ENCODE data around the gene POLR2C. TPM values are rescaled to one million over a fixed set of nuclear protein-coding genes. Genes with fewer than 3 reads are reported as not detected.

The POLR2C gene
- total RNA-seq, 1 experiment from 2014 or later = 85.6 TPM

DNA sequence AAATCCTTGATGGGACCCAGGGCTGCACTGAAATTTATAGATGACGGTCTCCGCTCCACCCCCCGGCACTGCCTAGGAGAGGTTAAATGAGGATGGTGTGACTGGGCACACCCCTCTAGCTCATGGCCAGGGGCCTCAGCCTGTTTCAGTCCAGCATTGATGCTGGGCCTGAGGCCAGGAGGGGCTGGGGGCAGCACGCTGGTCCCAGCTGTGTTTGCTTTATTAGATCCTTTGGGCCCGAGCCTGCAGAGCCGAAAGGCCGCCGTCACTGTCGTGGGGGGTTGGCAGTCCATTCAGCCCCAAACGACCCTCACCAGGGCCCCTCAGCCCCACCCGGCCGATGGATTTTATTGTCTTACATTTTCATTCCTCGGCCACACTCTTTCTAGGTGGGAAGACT, 34.6 kb downstream of the POLR2C start:
- no peak overlapping the region for H3K4ac ChIP-seq (ENCODE audit: low read depth, low read length)
- no peak overlapping the region for H2AFZ ChIP-seq (ENCODE audit: low read length)
- H3K4me1 ChIP-seq (ENCODE audit: insufficient read depth, low read length) = no peaks in the 10 kb centered on the region; the same call in 1 of the 2 replicates
- no peak overlapping the region for H3K9ac ChIP-seq (ENCODE audit: extremely low read depth, insufficient read length, low read length)
- H2BK5ac ChIP-seq (ENCODE audit: insufficient read length, low read length) = no peak overlapping the region
- H4K20me1 ChIP-seq (ENCODE audit: control insufficient read depth, insufficient read depth, insufficient read length) = no peaks in the 10 kb centered on the region
- no peak overlapping the region for H3K18ac ChIP-seq (ENCODE audit: insufficient read length, low read depth, low read length)
- H3K23ac ChIP-seq (ENCODE audit: insufficient read length, low read depth, low read length) = no peak overlapping the region
- no peaks in the 10 kb centered on the region for H3K27me3 ChIP-seq (ENCODE audit: insufficient read depth, low read length)
- no peaks in the 10 kb centered on the region for H3K9me3 Mint-ChIP-seq
- H4K8ac ChIP-seq (replicated peaks; ENCODE audit: insufficient read length, low read depth, low read length) = no peak overlapping the region
- H3K27ac Mint-ChIP-seq = no peak overlapping the region
- H3K27ac ChIP-seq (ENCODE audit: insufficient read length, low read depth, low read length) = no peak overlapping the region
- no peak overlapping the region for H3K4me2 ChIP-seq (ENCODE audit: insufficient read depth, insufficient read length, low read length)
- TF ChIP-seq, protein P1, sequence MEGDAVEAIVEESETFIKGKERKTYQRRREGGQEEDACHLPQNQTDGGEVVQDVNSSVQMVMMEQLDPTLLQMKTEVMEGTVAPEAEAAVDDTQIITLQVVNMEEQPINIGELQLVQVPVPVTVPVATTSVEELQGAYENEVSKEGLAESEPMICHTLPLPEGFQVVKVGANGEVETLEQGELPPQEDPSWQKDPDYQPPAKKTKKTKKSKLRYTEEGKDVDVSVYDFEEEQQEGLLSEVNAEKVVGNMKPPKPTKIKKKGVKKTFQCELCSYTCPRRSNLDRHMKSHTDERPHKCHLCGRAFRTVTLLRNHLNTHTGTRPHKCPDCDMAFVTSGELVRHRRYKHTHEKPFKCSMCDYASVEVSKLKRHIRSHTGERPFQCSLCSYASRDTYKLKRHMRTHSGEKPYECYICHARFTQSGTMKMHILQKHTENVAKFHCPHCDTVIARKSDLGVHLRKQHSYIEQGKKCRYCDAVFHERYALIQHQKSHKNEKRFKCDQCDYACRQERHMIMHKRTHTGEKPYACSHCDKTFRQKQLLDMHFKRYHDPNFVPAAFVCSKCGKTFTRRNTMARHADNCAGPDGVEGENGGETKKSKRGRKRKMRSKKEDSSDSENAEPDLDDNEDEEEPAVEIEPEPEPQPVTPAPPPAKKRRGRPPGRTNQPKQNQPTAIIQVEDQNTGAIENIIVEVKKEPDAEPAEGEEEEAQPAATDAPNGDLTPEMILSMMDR (conservative IDR thresholded peaks at IDR 0.05) = no peak
- no peak for DNase-seq
- WGBS (ENCODE audit: extremely low coverage, insufficient read length, low lambda C conversion rate) = no CpG with 5 or more reads among the region's 13 CpGs
- H2BK120ac ChIP-seq (ENCODE audit: low read depth, low read length, poor library complexity, severe bottlenecking) = no peak overlapping the region
- H2BK20ac ChIP-seq (ENCODE audit: low read depth, low read length, poor library complexity, severe bottlenecking) = no peak overlapping the region
- no peak overlapping the region for H4K5ac ChIP-seq (ENCODE audit: insufficient read length, low read depth, low read length)
- H3K4me3 Mint-ChIP-seq = no peak overlapping the region
- no peak overlapping the region for H4K91ac ChIP-seq (ENCODE audit: insufficient read length, low read depth, low read length)
- no peak overlapping the region for H2BK12ac ChIP-seq (ENCODE audit: insufficient read length, low read depth, low read length)
- H2BK15ac ChIP-seq (ENCODE audit: low read depth, low read length) = no peak overlapping the region
- no peaks in the 10 kb centered on the region for H3K4me1 Mint-ChIP-seq
- H3K23me2 ChIP-seq (ENCODE audit: insufficient read length, low read depth, low read length, poor library complexity, severe bottlenecking) = no peaks in the 10 kb centered on the region
- H3K9me3 ChIP-seq (ENCODE audit: control insufficient read depth, low read depth, low read length) = no peaks in the 10 kb centered on the region
- H3K79me2 ChIP-seq (ENCODE audit: insufficient read depth, low read length) = no peaks in the 10 kb centered on the region
- peaks cover 12% of the 10 kb centered on the region for H3K27me3 Mint-ChIP-seq (ENCODE audit: low read depth)
- H3K56ac ChIP-seq (ENCODE audit: insufficient read length, low read depth, low read length) = no peak overlapping the region
- H3K79me1 ChIP-seq (ENCODE audit: insufficient read depth, low read depth, low read length, poor library complexity, severe bottlenecking) = no peaks in the 10 kb centered on the region
- H3K14ac ChIP-seq (ENCODE audit: insufficient read depth, low read length) = no peak overlapping the region
- no peak overlapping the region for H3T11ph ChIP-seq (ENCODE audit: low read length)
- H2AK5ac ChIP-seq (ENCODE audit: insufficient read length, low read length) = no peak overlapping the region
- H3K36me3 Mint-ChIP-seq (ENCODE audit: insufficient read depth in 1 of 3, low read depth in 3 of 3) = no peaks in the 10 kb centered on the region

Measured in H9 (cell line).